IMR-90 (cell line): ENCODE measurements around the gene NT5C1B.

ENCODE experiments used
- CTCF ChIP-seq: conservative IDR thresholded peaks from 2 replicates; pipeline ENCODE4 v1.5.1; 2012; ENCODE audit warnings: mild to moderate bottlenecking, low read depth, low read length, improper control_type of control experiment
- POLR2A ChIP-seq: IDR thresholded peaks from 2 replicates; pipeline ENCODE4 v1.6.1; 2012; ENCODE audit warnings: mild to moderate bottlenecking, low read depth, low read length
- RAD21 ChIP-seq: IDR thresholded peaks from 2 replicates; pipeline ENCODE4 v1.6.1; 2012; ENCODE audit warnings: low read length, improper control_type of control experiment

- TF ChIP-seq POLR2A = no peak
- no peak for TF ChIP-seq CTCF
- TF ChIP-seq RAD21 = no peak
Observed at GRCh38 chr2:18550433-18550832, 38.9 kb downstream of the NT5C1B start.
